ENCODE data around the gene DLGAP3.

- TF ChIP-seq CTCF (IDR thresholded peaks at IDR 0.05) = no peak
- no peak for TF ChIP-seq POLR2A (IDR thresholded peaks at IDR 0.05; ENCODE audit: low read length)
- no peak for TF ChIP-seq BHLHE40 (IDR thresholded peaks at IDR 0.05; ENCODE audit: low read depth, low read length)
- TF ChIP-seq PBX3 (IDR thresholded peaks at IDR 0.05) = no peak
- TF ChIP-seq CEBPB (IDR thresholded peaks at IDR 0.05) = no peak
- no peak for TF ChIP-seq JUN (IDR thresholded peaks at IDR 0.05)
- TF ChIP-seq HOXB13 (CRISPR knock-in tag; IDR thresholded peaks at IDR 0.05; ENCODE audit: low read depth) = no peak
- no peak for TF ChIP-seq ZSCAN20 (CRISPR knock-in tag; IDR thresholded peaks at IDR 0.05)
- TF ChIP-seq RCOR1 (IDR thresholded peaks at IDR 0.05; ENCODE audit: low read depth, low read length) = no peak
- no peak for TF ChIP-seq KDM1A (IDR thresholded peaks at IDR 0.05; ENCODE audit: low read depth)
Measured at GRCh38 chr1:34906222-34906621, 23.2 kb downstream of the DLGAP3 start.

Measured in A549 (cell line).